ENCODE results near the gene ALDH7A1.
"Not testable (repeated sequence)": the region's sequence is repeated elsewhere in the genome, so short reads cannot be mapped to it uniquely, and the experiment has no call there.

The ALDH7A1 gene

GRCh38 chr5:126576974-126577373 is 18.0 kb downstream of the ALDH7A1 start:
- Histone ChIP-seq H3K27me3 (ENCODE audit: insufficient read depth, low read depth, severe bottlenecking) (no peaks in the 10 kb centered on the region), H3K36me3 (peaks cover 38% of the 10 kb centered on the region), H3K27ac (no peak overlapping the region), H3K9me3 (ENCODE audit: severe bottlenecking) (no peaks in the 10 kb centered on the region), H3K4me3 (ENCODE audit: low read depth, low read length) (no peak overlapping the region)
- TF ChIP-seq CTCF (IDR thresholded peaks at IDR 0.05; ENCODE audit: low read depth, low read length) = no peak
- no peak for DNase-seq

- TF ChIP-seq CTCF (IDR thresholded peaks at IDR 0.05; ENCODE audit: low read depth, low read length) = no peak
- no peak overlapping the region for H3K27ac ChIP-seq
- H3K4me3 ChIP-seq (ENCODE audit: low read depth, low read length) = no peak overlapping the region
- no peaks in the 10 kb centered on the region for H3K27me3 ChIP-seq (ENCODE audit: insufficient read depth, low read depth, severe bottlenecking)
- H3K36me3 ChIP-seq = peaks cover 33% of the 10 kb centered on the region
- H3K9me3 ChIP-seq (ENCODE audit: severe bottlenecking) = no peaks in the 10 kb centered on the region
- no peak for DNase-seq
Measured at GRCh38 chr5:126575644-126576043, 19.4 kb downstream of the ALDH7A1 start.

DNA sequence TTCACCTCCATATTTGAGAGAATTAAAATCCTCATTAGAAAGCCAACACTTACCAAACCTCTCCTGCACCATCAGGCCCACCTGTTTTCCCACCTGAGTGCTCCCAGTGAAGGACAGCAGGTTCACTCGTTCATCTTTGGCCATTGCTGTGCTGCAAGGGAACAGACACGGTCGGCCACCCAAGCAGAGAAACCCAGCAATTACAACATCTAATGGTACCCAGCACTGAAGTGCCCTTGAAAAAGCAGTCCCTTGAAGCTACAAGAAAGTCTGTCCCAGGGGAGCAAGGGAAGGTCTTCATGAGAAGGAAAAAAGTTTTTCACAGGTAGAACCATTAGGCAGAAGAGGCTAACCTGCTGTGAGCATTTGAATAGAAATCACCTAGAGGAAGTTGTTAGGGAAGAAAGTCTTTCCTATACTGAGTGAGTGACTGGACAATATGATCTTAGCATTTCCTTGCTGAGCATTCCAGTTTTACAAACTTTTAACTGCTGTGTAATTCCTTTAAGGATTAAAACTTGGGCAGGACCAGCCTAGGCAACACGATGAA is 26.7 kb downstream of the ALDH7A1 start:
- H3K27ac ChIP-seq = no peak overlapping the region
- H3K36me3 ChIP-seq = peaks cover 22% of the 10 kb centered on the region
- no peak overlapping the region for H3K4me3 ChIP-seq (ENCODE audit: low read depth, low read length)
- no peak for TF ChIP-seq CTCF (IDR thresholded peaks at IDR 0.05; ENCODE audit: low read depth, low read length)
- H3K9me3 ChIP-seq (ENCODE audit: severe bottlenecking) = no peaks in the 10 kb centered on the region
- no peak for DNase-seq
- no peaks in the 10 kb centered on the region for H3K27me3 ChIP-seq (ENCODE audit: insufficient read depth, low read depth, severe bottlenecking)

- DNase-seq = no peak
- Histone ChIP-seq H3K27ac (no peak overlapping the region), H3K4me3 (ENCODE audit: low read depth, low read length) (no peak overlapping the region), H3K36me3 (peaks cover 5% of the 10 kb centered on the region), H3K27me3 (ENCODE audit: insufficient read depth, low read depth, severe bottlenecking) (no peaks in the 10 kb centered on the region), H3K9me3 (ENCODE audit: severe bottlenecking) (no peaks in the 10 kb centered on the region)
- no peak for TF ChIP-seq CTCF (IDR thresholded peaks at IDR 0.05; ENCODE audit: low read depth, low read length)
Measured at GRCh38 chr5:126562823-126563222, 32.2 kb downstream of the ALDH7A1 start.

DNA sequence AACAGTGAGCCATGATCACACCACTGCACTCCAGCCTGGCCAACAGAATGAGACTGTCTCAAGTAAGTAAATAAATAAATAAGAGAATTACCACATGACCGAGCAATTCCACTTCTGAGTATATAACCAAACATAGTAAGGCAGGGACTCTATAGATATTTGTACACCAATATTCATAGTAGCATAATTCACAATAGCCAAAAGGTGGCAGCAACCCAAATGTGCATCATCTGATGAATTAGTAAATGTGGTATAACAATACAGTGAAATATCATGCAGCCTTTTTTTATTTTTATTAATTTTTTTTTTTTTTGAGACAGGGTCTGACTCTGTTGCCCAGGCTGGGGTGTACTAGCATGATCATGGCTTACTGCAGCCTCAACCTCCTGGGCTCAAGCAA is 33.1 kb downstream of the ALDH7A1 start:
- peaks cover 5% of the 10 kb centered on the region for H3K36me3 ChIP-seq

GRCh38 chr5:126555101-126555500 is 39.9 kb downstream of the ALDH7A1 start:
- H3K9me3 ChIP-seq (ENCODE audit: severe bottlenecking); H3K27ac ChIP-seq; H3K27me3 ChIP-seq (ENCODE audit: insufficient read depth, low read depth, severe bottlenecking); H3K4me3 ChIP-seq (ENCODE audit: low read depth, low read length); DNase-seq: not testable (repeated sequence)
- H3K36me3 ChIP-seq = peaks cover 31% of the 10 kb centered on the region

More for the DNA sequence above, 33.1 kb downstream of the ALDH7A1 start:
- Histone ChIP-seq H3K4me3 (ENCODE audit: low read depth, low read length) (no peak overlapping the region), H3K27me3 (ENCODE audit: insufficient read depth, low read depth, severe bottlenecking) (no peaks in the 10 kb centered on the region), H3K9me3 (ENCODE audit: severe bottlenecking) (no peaks in the 10 kb centered on the region), H3K27ac (no peak overlapping the region)
- DNase-seq = no peak
- no peak for TF ChIP-seq CTCF (IDR thresholded peaks at IDR 0.05; ENCODE audit: low read depth, low read length)
